ENCODE data around the gene MISP. TPM values are rescaled to one million over a fixed set of nuclear protein-coding genes. Genes with fewer than 3 reads are reported as not detected.
A peak's percentile ranks its signal among the peaks of the same experiment; 100 is the strongest.

The MISP gene
- total and polyA plus RNA-seq, 9 of the 15 experiments (the other 6 are each of a cell fraction or from before 2014, with no cell fraction given) = 0.04 to 0.29 (median 0.05) TPM; not detected in 5

- 66% methylated on average over 9 of the region's 9 CpGs for WGBS (ENCODE audit: insufficient coverage, low coverage, missing lambda C conversion rate)
- peak; percentile 10; the same call in 1 of the 2 replicates for TF ChIP-seq ZFX (CRISPR knock-in tag; IDR thresholded peaks at IDR 0.05)
- TF ChIP-seq C11orf30 (IDR thresholded peaks at IDR 0.05; ENCODE audit: low read depth) = peak; percentile 67
- TF ChIP-seq ZNF316 (IDR thresholded peaks at IDR 0.05) = peak; percentile 64
- no peak for TF ChIP-seq NR2C2 (CRISPR knock-in tag; IDR thresholded peaks at IDR 0.05)
- TF ChIP-seq NR2C2 (tag; IDR thresholded peaks at IDR 0.05) = peak; percentile 7; the same call in 1 of the 2 replicates
- TF ChIP-seq MAFG (tag; conservative IDR thresholded peaks at IDR 0.05) = peak; percentile 76
- TF ChIP-seq, protein P1, sequence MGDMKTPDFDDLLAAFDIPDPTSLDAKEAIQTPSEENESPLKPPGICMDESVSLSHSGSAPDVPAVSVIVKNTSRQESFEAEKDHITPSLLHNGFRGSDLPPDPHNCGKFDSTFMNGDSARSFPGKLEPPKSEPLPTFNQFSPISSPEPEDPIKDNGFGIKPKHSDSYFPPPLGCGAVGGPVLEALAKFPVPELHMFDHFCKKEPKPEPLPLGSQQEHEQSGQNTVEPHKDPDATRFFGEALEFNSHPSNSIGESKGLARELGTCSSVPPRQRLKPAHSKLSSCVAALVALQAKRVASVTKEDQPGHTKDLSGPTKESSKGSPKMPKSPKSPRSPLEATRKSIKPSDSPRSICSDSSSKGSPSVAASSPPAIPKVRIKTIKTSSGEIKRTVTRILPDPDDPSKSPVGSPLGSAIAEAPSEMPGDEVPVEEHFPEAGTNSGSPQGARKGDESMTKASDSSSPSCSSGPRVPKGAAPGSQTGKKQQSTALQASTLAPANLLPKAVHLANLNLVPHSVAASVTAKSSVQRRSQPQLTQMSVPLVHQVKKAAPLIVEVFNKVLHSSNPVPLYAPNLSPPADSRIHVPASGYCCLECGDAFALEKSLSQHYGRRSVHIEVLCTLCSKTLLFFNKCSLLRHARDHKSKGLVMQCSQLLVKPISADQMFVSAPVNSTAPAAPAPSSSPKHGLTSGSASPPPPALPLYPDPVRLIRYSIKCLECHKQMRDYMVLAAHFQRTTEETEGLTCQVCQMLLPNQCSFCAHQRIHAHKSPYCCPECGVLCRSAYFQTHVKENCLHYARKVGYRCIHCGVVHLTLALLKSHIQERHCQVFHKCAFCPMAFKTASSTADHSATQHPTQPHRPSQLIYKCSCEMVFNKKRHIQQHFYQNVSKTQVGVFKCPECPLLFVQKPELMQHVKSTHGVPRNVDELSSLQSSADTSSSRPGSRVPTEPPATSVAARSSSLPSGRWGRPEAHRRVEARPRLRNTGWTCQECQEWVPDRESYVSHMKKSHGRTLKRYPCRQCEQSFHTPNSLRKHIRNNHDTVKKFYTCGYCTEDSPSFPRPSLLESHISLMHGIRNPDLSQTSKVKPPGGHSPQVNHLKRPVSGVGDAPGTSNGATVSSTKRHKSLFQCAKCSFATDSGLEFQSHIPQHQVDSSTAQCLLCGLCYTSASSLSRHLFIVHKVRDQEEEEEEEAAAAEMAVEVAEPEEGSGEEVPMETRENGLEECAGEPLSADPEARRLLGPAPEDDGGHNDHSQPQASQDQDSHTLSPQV (IDR thresholded peaks at IDR 0.05) = peak; percentile 56; the same call in 1 of the 2 replicates
- TF ChIP-seq, protein P2, sequence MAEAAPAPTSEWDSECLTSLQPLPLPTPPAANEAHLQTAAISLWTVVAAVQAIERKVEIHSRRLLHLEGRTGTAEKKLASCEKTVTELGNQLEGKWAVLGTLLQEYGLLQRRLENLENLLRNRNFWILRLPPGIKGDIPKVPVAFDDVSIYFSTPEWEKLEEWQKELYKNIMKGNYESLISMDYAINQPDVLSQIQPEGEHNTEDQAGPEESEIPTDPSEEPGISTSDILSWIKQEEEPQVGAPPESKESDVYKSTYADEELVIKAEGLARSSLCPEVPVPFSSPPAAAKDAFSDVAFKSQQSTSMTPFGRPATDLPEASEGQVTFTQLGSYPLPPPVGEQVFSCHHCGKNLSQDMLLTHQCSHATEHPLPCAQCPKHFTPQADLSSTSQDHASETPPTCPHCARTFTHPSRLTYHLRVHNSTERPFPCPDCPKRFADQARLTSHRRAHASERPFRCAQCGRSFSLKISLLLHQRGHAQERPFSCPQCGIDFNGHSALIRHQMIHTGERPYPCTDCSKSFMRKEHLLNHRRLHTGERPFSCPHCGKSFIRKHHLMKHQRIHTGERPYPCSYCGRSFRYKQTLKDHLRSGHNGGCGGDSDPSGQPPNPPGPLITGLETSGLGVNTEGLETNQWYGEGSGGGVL (CRISPR knock-in tag; IDR thresholded peaks at IDR 0.05) = no peak
- 0 out of 4 replicates have a peak, but pooled peaks of 1 of the 2 experiments have one; percentile 5 for TF ChIP-seq NONO (IDR thresholded peaks at IDR 0.05; ENCODE audit: low read depth in 2 of 2, low read length in 1 of 2)
- 0 out of 4 replicates have a peak, but pooled peaks of 1 of the 2 experiments have one; percentile 1 for TF ChIP-seq NRF1 (conservative IDR thresholded peaks at IDR 0.05 in 1 of 2, IDR thresholded peaks at IDR 0.05 in 1 of 2)
- no peak for TF ChIP-seq PML (IDR thresholded peaks at IDR 0.05; ENCODE audit: low read length)
- TF ChIP-seq UBTF (IDR thresholded peaks at IDR 0.05; ENCODE audit: borderline replicate concordance in 1 of 2, low read depth in 2 of 2, low read length in 2 of 2) = no peak
- peak; percentile 58; the same call in 1 of the 2 replicates for TF ChIP-seq ZBTB7A (IDR thresholded peaks at IDR 0.05; ENCODE audit: borderline replicate concordance, control insufficient read depth, low read depth, low read length)
- TF ChIP-seq NFRKB (IDR thresholded peaks at IDR 0.05; ENCODE audit: low read depth) = peak; percentile 58; the same call in 1 of the 2 replicates
- TF ChIP-seq MAFF (IDR thresholded peaks at IDR 0.05; ENCODE audit: low read length) = peak; percentile 35
Observed at GRCh38 chr19:789701-790060, 38.8 kb downstream of the MISP start.

More at GRCh38 chr19:789701-790060, 38.8 kb downstream of the MISP start:
- peak overlapping the region; percentile 62 for H3K4me2 ChIP-seq (ENCODE audit: insufficient read depth, low read length)
- H3K36me3 ChIP-seq (ENCODE audit: control insufficient read depth, insufficient read depth, low read length) = no peaks in the 10 kb centered on the region
- H3K9me3 ChIP-seq (replicated peaks; ENCODE audit: control insufficient read depth, insufficient read depth, low read depth, low read length) = peaks cover 3% of the 10 kb centered on the region; the same call in 1 of the 2 replicates
- peaks cover 7% of the 10 kb centered on the region; the same call in 1 of the 3 replicates for H3K79me2 ChIP-seq (ENCODE audit: control insufficient read depth, insufficient read depth, low read length)
- no peak overlapping the region for H3K4me3 ChIP-seq
- H3K4me1 ChIP-seq (replicated peaks in 1 of 2; ENCODE audit: control insufficient read depth in 2 of 2, insufficient read depth in 2 of 2, low read length in 2 of 2) = peaks cover 43 to 70% of the 10 kb centered on the region in 2 experiments
- BruUV-seq (replicated peaks) = no TSS peak
- H2AFZ ChIP-seq (ENCODE audit: low read depth, low read length) = peak overlapping the region; percentile 85
- FAIRE-seq = peak; percentile 51
- POLR2A ChIA-PET = interaction anchor here (1.0 to 1.1 kb wide), 3 partner anchors 8 to 86 kb away, joined by 3 to 4 read pairs (median 3); no protein-coding TSS in a partner anchor
- H3K27me3 ChIP-seq (ENCODE audit: control insufficient read depth in 2 of 2, insufficient read depth in 2 of 2, low read length in 2 of 2) = no peaks in the 10 kb centered on the region
- CTCF ChIA-PET (ENCODE audit: low intra/inter-chr PET ratio) = no interaction called here
- peak overlapping the region; percentile 69 to 82 for H3K9ac ChIP-seq (ENCODE audit: insufficient read depth in 1 of 2, low read depth in 2 of 2, low read length in 2 of 2)
- H4K20me1 ChIP-seq (replicated peaks; ENCODE audit: control insufficient read depth, insufficient read depth, low read length) = no peaks in the 10 kb centered on the region
- in situ Hi-C loops (cut with MboI) = no loop called here
- peak overlapping the region; percentile 79 for H3K27ac ChIP-seq (ENCODE audit: extremely low read depth, low read depth, low read length)
- H3K9me1 ChIP-seq (ENCODE audit: control insufficient read depth, insufficient read depth, low read length) = no peaks in the 10 kb centered on the region
- intact Hi-C loops (cut with micrococcal nuclease) = no loop called here
- no peak for DNase-seq (ENCODE audit: extremely low read depth in 1 of 4, low spot score in 3 of 4)
- ATAC-seq = no peak
